GM12878 (cell line): ENCODE measurements around the gene PHACTR1. TPM values are rescaled to one million over a fixed set of nuclear protein-coding genes. Genes with fewer than 3 reads are reported as not detected.

ENCODE experiments used
- ATAC-seq: fragments of 200-7000 bp; cut with Tn5 transposase; 3 replicates; pipeline ENCODE4 v1.9.1; 2020; ENCODE audit warnings: mild to moderate bottlenecking, moderate library complexity
- BruUV-seq: library from RNA; stranded (reverse); fragments of 400-500 nt; replicated peaks from 2 replicates; lab custom pipeline; 2021; lab: Mats Ljungman, UMichigan
- CTCF ChIA-PET: fragments of 300-600 bp; sonication (Branson Sonifier 250); formaldehyde crosslinking; extraction: SDS; loops from one replicate; lab custom pipeline; 2021; ENCODE audit warnings: inconsistent platforms; lab: Yijun Ruan, JAX
- POLR2A ChIA-PET: fragments of 350-600 bp; formaldehyde crosslinking; extraction: SDS; loops from one replicate; lab custom pipeline; 2021; ENCODE audit warnings: inconsistent platforms; lab: Charles Lee
- RAD21 ChIA-PET: fragments of 300-600 bp; sonication (Branson Sonifier 250); formaldehyde crosslinking; loops from one replicate; lab custom pipeline; 2023; ENCODE audit warnings: antibody characterized with exemption; ENCODE audit not compliant: unreplicated experiment; lab: Charles Lee
- SMC1A ChIA-PET: fragments of 300-600 bp; sonication (Branson Sonifier 250); formaldehyde crosslinking; loops from one replicate; lab custom pipeline; 2023; ENCODE audit not compliant: unreplicated experiment, uncharacterized antibody; lab: Charles Lee
- DNase-seq: peaks from one replicate; pipeline ENCODE4 v3.0.0-alpha.2; 2011; ENCODE audit warnings: low read depth, low spot score
- FAIRE-seq: peaks from 3 replicates; lab custom pipeline; 2011; peaks lifted over from hg19 to GRCh38; lab: Jason Lieb, UNC
- H2AFZ ChIP-seq: 2 replicates; pipeline ENCODE4 v1.6.0; 2011; ENCODE audit warnings: low read depth, low read length, control low read depth; ENCODE audit not compliant: control insufficient read depth
- H3K27ac ChIP-seq: 2 replicates; pipeline ENCODE4 v1.5.1; 2011; ENCODE audit warnings: control low read depth; ENCODE audit not compliant: control insufficient read depth, insufficient read depth
- H3K27me3 ChIP-seq, 2 experiments: replicated peaks in 1 of 2; 2 replicates each; pipeline versions ENCODE4 v1.6.0 to v1.6.1; 2011; ENCODE audit warnings: low read length in 1 of 2; ENCODE audit not compliant: control insufficient read depth in 2 of 2, insufficient read depth in 2 of 2
- H3K36me3 ChIP-seq, 2 experiments: 2 replicates each; pipeline ENCODE4 v1.5.1; 2011; ENCODE audit warnings: low read length in 1 of 2; ENCODE audit not compliant: control insufficient read depth in 2 of 2, insufficient read depth in 2 of 2
- H3K4me1 ChIP-seq: 2 replicates; pipeline ENCODE4 v1.6.1; 2011; ENCODE audit warnings: mild to moderate bottlenecking, low read length, moderate library complexity, mixed read lengths; ENCODE audit not compliant: control insufficient read depth, insufficient read depth
- H3K4me2 ChIP-seq: 2 replicates; pipeline ENCODE4 v1.6.0; 2011; ENCODE audit warnings: control low read depth; ENCODE audit not compliant: control insufficient read depth, insufficient read depth
- H3K4me3 ChIP-seq: fragments of 200-600 bp; sonication (generic); 2 replicates; pipeline ENCODE4 v1.5.1; 2016
- H3K79me2 ChIP-seq: 2 replicates; pipeline ENCODE4 v1.6.0; 2011; ENCODE audit warnings: low read length; ENCODE audit not compliant: control insufficient read depth, insufficient read depth
- H3K9ac ChIP-seq: 2 replicates; pipeline ENCODE4 v1.8.0; 2011; ENCODE audit warnings: low read length, control low read depth, mixed read lengths; ENCODE audit not compliant: control insufficient read depth, insufficient read depth
- H3K9me3 ChIP-seq: replicated peaks from 3 replicates; pipeline ENCODE4 v1.5.1; 2011; ENCODE audit warnings: mild to moderate bottlenecking, low read length; ENCODE audit not compliant: control insufficient read depth, insufficient read depth
- H4K20me1 ChIP-seq: 2 replicates; pipeline ENCODE4 v1.6.0; 2011; ENCODE audit not compliant: control insufficient read depth, insufficient read depth
- CEBPB ChIP-seq, 2 experiments: fragments of 150-350 bp in 1 of 2; IDR thresholded peaks; 2 replicates each; pipeline ENCODE4 v1.6.1; 2012 to 2014; ENCODE audit warnings: low read depth in 2 of 2, low read length in 2 of 2, borderline replicate concordance in 1 of 2, inconsistent platforms in 1 of 2
- CEBPZ ChIP-seq: fragments of 150-350 bp; IDR thresholded peaks from 2 replicates; pipeline ENCODE4 v1.6.1; 2016; ENCODE audit warnings: low read depth, low read length
- E2F4 ChIP-seq: IDR thresholded peaks from 2 replicates; pipeline ENCODE4 v1.6.1; 2012; ENCODE audit warnings: low read depth, low read length, improper control_type of control experiment
- ELK1 ChIP-seq: IDR thresholded peaks from 2 replicates; pipeline ENCODE4 v1.6.1; 2012; ENCODE audit warnings: low read depth, low read length, improper control_type of control experiment
- EZH2 ChIP-seq: IDR thresholded peaks from 2 replicates; pipeline ENCODE4 v1.6.1; 2012; ENCODE audit warnings: low read depth, mild to moderate bottlenecking, control low read depth, inconsistent platforms, low read length, borderline replicate concordance; ENCODE audit not compliant: control insufficient read depth
- IKZF1 ChIP-seq: fragments of 450-650 bp; conservative IDR thresholded peaks from 2 replicates; pipeline ENCODE4 v1.6.1; 2017; ENCODE audit warnings: antibody characterized with exemption, mild to moderate bottlenecking
- JUNB ChIP-seq: IDR thresholded peaks from 2 replicates; pipeline ENCODE4 v1.6.1; 2016; ENCODE audit warnings: antibody characterized with exemption, mild to moderate bottlenecking
- MAX ChIP-seq: IDR thresholded peaks from 2 replicates; pipeline ENCODE4 v1.6.1; 2012; ENCODE audit warnings: low read depth, low read length, improper control_type of control experiment
- POLR2AphosphoS2 ChIP-seq: IDR thresholded peaks from 2 replicates; pipeline ENCODE4 v1.6.1; 2011; ENCODE audit warnings: low read depth, mild to moderate bottlenecking, low read length, improper control_type of control experiment, moderate library complexity
- SREBF1 ChIP-seq: IDR thresholded peaks from 2 replicates; pipeline ENCODE4 v1.6.1; 2012; ENCODE audit warnings: mild to moderate bottlenecking, low read length
- STAT3 ChIP-seq: IDR thresholded peaks from 2 replicates; pipeline ENCODE4 v1.6.1; 2011; ENCODE audit warnings: low read depth, low read length, improper control_type of control experiment
- USF2 ChIP-seq: IDR thresholded peaks from 2 replicates; pipeline ENCODE4 v1.6.1; 2011; ENCODE audit warnings: low read depth, low read length, improper control_type of control experiment, borderline replicate concordance
- WRNIP1 ChIP-seq: IDR thresholded peaks from 2 replicates; pipeline ENCODE4 v1.6.1; 2011; ENCODE audit warnings: low read depth, low read length, improper control_type of control experiment, borderline replicate concordance
- YBX1 ChIP-seq: fragments of 450-650 bp; IDR thresholded peaks from 2 replicates; pipeline ENCODE4 v1.6.1; 2016; ENCODE audit warnings: antibody characterized with exemption
- WGBS: methylation state at CpG from one replicate; pipeline ENCODE4 v1.1.6; 2016; ENCODE audit warnings: low lambda C conversion rate; ENCODE audit not compliant: insufficient replicate concordance, insufficient coverage; ENCODE audit errors: missing lambda C conversion rate; 5-methylcytosine and 5-hydroxymethylcytosine counted together
- in situ Hi-C: fragments of 300-500 bp; cut with MboI; formaldehyde crosslinking; loops from 9 replicates; pipeline ENCODE4 v1.14.3; 2018; ENCODE audit warnings: mixed read lengths
- intact Hi-C: fragments of 100-400 bp; cut with micrococcal nuclease; formaldehyde crosslinking; loops from one replicate; pipeline ENCODE4 v1.14.2; 2022; ENCODE audit not compliant: unreplicated experiment
- polyA plus RNA-seq, 11 experiments: library from polyadenylated mRNA; depleted of rRNA in 4 of 11; unstranded in 6 of 11; stranded (reverse) in 5 of 11; fragments of >200 nt; fragmentation: Nextera tagmentation in 4 of 11; fragmentation: Illumina TruSeq in 1 of 11; extraction: Ambion mirVana in 4 of 11; extraction: Trizol in 1 of 11; gene quantifications; 1 replicate in 1 of 11; 2 replicates in 10 of 11; pipeline versions ENCODE4 v1.2.1 to v1.2.3, GENCODE V29; 2011 to 2016; ENCODE audit warnings: inconsistent platforms in 2 of 11, missing spikeins in 2 of 11, low read depth in 1 of 11
- total RNA-seq, 4 experiments: library from RNA; depleted of rRNA in 3 of 4; stranded (reverse); fragments of >200 nt in 3 of 4; fragmentation: Illumina TruSeq in 1 of 4; extraction: Trizol in 1 of 4; gene quantifications; 2 replicates each; pipeline versions ENCODE4 v1.2.1 to v1.2.3, GENCODE V29; 2013 to 2021

PHACTR1 gene
- total and polyA plus RNA-seq, 10 of the 15 experiments (the other 5 are each of a cell fraction or from before 2014, with no cell fraction given), result 34.2 to 94.6 (median 62.3) TPM

GRCh38 chr6:13187692-13188091 is 471.1 kb downstream of the PHACTR1 start (continued):
- no peak for TF ChIP-seq USF2
- TF ChIP-seq POLR2AphosphoS2, result no peak
- TF ChIP-seq EZH2, result no peak
- no peak for TF ChIP-seq JUNB
- TF ChIP-seq MAX, result no peak
- no peak for TF ChIP-seq E2F4
- no peak for TF ChIP-seq YBX1
- TF ChIP-seq SREBF1, result no peak
- TF ChIP-seq, all 136 proteins: peak for 0

GRCh38 chr6:13188306-13188705 is 471.7 kb downstream of the PHACTR1 start:
- H3K79me2 ChIP-seq, result no peaks in the 10 kb centered on the region
- peaks cover 4 to 10% of the 10 kb centered on the region in 2 experiments; a peak in 3 of 4 replicates for H3K27me3 ChIP-seq
- no peak overlapping the region for H3K27ac ChIP-seq
- no peaks in the 10 kb centered on the region for H3K9me3 ChIP-seq
- no TSS peak for BruUV-seq
- FAIRE-seq (no peak), ATAC-seq (no peak), DNase-seq (no peak)
- POLR2A ChIA-PET, result no interaction called here
- H3K4me1 ChIP-seq, result no peaks in the 10 kb centered on the region
- CTCF ChIA-PET, result interaction anchor here (0.7 kb wide), 2 partner anchors 144 to 274 kb away, joined by 3 to 4 read pairs; no protein-coding TSS in a partner anchor
- H3K4me2 ChIP-seq, result no peak overlapping the region
- SMC1A ChIA-PET, result interaction anchor here (1.0 to 2.3 kb wide), 3 partner anchors 76 to 142 kb away, joined by 3 to 5 read pairs (median 5); partner anchors contain the start of gene TBC1D7
- no peaks in the 10 kb centered on the region for H4K20me1 ChIP-seq
- no peak overlapping the region for H2AFZ ChIP-seq
- H3K9ac ChIP-seq, result no peak overlapping the region
- intact Hi-C loops (loop anchor here (10.0 kb wide), 1 partner anchor 274 kb away; no protein-coding TSS in a partner anchor), in situ Hi-C loops (no loop called here)
- 14% methylated on average over 3 of the region's 3 CpGs for WGBS
- H3K4me3 ChIP-seq, result no peak overlapping the region
- RAD21 ChIA-PET, result interaction anchor here (1.1 kb wide), 2 partner anchors 39 to 140 kb away, joined by 3 to 4 read pairs; partner anchors contain the start of gene TBC1D7
- no peaks in the 10 kb centered on the region for H3K36me3 ChIP-seq
- TF ChIP-seq STAT3, result no peak
- TF ChIP-seq CEBPB (IDR thresholded peaks at IDR 0.05; ENCODE audit: borderline replicate concordance in 1 of 2, low read depth in 2 of 2, low read length in 2 of 2), result no peak
- TF ChIP-seq MAX, result no peak
- TF ChIP-seq USF2, result no peak
- no peak for TF ChIP-seq ELK1
- no peak for TF ChIP-seq WRNIP1
- TF ChIP-seq CEBPZ, result no peak
- no peak for TF ChIP-seq IKZF1
